Measurements from ENCODE around the gene OR10W1.

Gene OR10W1

DNA sequence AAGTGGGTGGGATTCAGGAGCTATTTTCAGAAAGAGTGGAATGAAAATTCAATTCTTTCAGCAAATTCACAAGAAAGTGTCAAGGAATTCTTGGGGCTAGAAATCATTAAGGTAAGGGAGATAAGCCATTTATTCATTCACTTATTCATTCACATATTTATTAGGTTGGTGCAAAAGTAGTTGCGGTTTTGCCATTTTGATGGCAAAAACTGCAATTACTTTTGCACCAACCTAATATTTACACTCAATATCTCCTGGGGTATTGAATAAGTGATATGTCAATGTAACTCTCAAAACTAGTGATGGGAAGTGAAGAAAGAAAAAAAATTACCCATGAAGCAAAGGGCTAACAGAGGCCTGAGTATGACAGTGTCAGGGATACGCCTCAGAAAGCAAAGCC is at the start of gene OR10W1:
OR10W1 (minus strand) TSS at position 119 of the 400 bp plus-strand sequence. CDS start 402 bp downstream, outside the sequence.
- Histone ChIP-seq H3K27me3 (ENCODE audit: insufficient read depth, insufficient read length) (no peaks in the 10 kb centered on the region), H3K4me3 (ENCODE audit: insufficient read length, low read depth) (no peak within 1 kb of the TSS), H3K9ac (ENCODE audit: insufficient read length, low read depth) (no peak within 1 kb of the TSS), H3K36me3 (ENCODE audit: insufficient read depth, insufficient read length, low read length) (no peaks in the 10 kb centered on the region), H3K4me1 (ENCODE audit: insufficient read depth, insufficient read length) (no peaks in the 10 kb centered on the region), H3K9me3 (ENCODE audit: insufficient read depth, low read length) (no peaks in the 10 kb centered on the region)
- DNase-seq (ENCODE audit: low read depth, low spot score) = no peak
- no peak for TF ChIP-seq SUZ12 (IDR thresholded peaks at IDR 0.05; ENCODE audit: extremely low read depth, insufficient read depth, insufficient read length)
- no peak for TF ChIP-seq ZNF274 (IDR thresholded peaks at IDR 0.05; ENCODE audit: low read depth, low read length)
- no peak for TF ChIP-seq YY1 (IDR thresholded peaks at IDR 0.05; ENCODE audit: insufficient read depth, insufficient read length)

GRCh38 chr11:58316142-58316541 is 48.1 kb upstream of the OR10W1 start:
- Histone ChIP-seq H3K36me3 (ENCODE audit: insufficient read depth, insufficient read length, low read length) (no peaks in the 10 kb centered on the region), H3K9ac (ENCODE audit: insufficient read length, low read depth) (no peak overlapping the region), H3K4me1 (ENCODE audit: insufficient read depth, insufficient read length) (no peaks in the 10 kb centered on the region), H3K27me3 (ENCODE audit: insufficient read depth, insufficient read length) (no peaks in the 10 kb centered on the region), H3K9me3 (ENCODE audit: insufficient read depth, low read length) (peaks cover 4% of the 10 kb centered on the region; the same call in 1 of the 2 replicates), H3K4me3 (ENCODE audit: insufficient read length, low read depth) (no peak overlapping the region)
- no peak for TF ChIP-seq YY1 (IDR thresholded peaks at IDR 0.05; ENCODE audit: insufficient read depth, insufficient read length)
- no peak for TF ChIP-seq ZNF274 (IDR thresholded peaks at IDR 0.05; ENCODE audit: low read depth, low read length)
- no peak for TF ChIP-seq SUZ12 (IDR thresholded peaks at IDR 0.05; ENCODE audit: extremely low read depth, insufficient read depth, insufficient read length)
- no peak for DNase-seq (ENCODE audit: low read depth, low spot score)

GRCh38 chr11:58301576-58301975 is 33.5 kb upstream of the OR10W1 start:
- no peaks in the 10 kb centered on the region for H3K36me3 ChIP-seq (ENCODE audit: insufficient read depth, insufficient read length, low read length)
- TF ChIP-seq YY1 (IDR thresholded peaks at IDR 0.05; ENCODE audit: insufficient read depth, insufficient read length) = no peak
- TF ChIP-seq ZNF274 (IDR thresholded peaks at IDR 0.05; ENCODE audit: low read depth, low read length) = no peak
- no peak for TF ChIP-seq SUZ12 (IDR thresholded peaks at IDR 0.05; ENCODE audit: extremely low read depth, insufficient read depth, insufficient read length)
- no peaks in the 10 kb centered on the region for H3K27me3 ChIP-seq (ENCODE audit: insufficient read depth, insufficient read length)
- no peak for DNase-seq (ENCODE audit: low read depth, low spot score)
- H3K4me1 ChIP-seq (ENCODE audit: insufficient read depth, insufficient read length) = no peaks in the 10 kb centered on the region
- no peak overlapping the region for H3K4me3 ChIP-seq (ENCODE audit: insufficient read length, low read depth)
- no peak overlapping the region for H3K9ac ChIP-seq (ENCODE audit: insufficient read length, low read depth)
- no peaks in the 10 kb centered on the region for H3K9me3 ChIP-seq (ENCODE audit: insufficient read depth, low read length)

DNA sequence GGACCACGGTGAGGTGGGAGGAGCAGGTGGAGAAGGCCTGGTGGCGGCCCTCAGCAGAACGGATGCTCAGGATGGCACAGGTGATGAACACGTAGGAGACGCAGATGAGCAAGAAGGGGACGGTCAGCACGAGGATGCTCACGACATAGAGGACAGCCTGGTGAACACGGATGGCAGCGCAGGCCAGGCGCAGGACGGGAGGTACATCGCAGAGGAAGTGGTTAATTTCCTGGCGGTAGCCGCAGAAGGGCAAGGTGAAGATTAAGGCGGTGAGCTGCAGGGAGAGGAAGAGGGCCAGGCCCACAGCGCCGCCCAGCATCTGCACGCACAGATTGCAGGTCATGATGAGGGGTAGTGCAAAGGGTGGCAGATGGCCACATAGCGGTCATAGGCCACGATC is 24.0 kb upstream of the OR10W1 start:
- Histone ChIP-seq H3K9me3 (ENCODE audit: insufficient read depth, low read length) (no peaks in the 10 kb centered on the region), H3K4me3 (ENCODE audit: insufficient read length, low read depth) (no peak overlapping the region), H3K4me1 (ENCODE audit: insufficient read depth, insufficient read length) (no peaks in the 10 kb centered on the region), H3K36me3 (ENCODE audit: insufficient read depth, insufficient read length, low read length) (no peaks in the 10 kb centered on the region), H3K27me3 (ENCODE audit: insufficient read depth, insufficient read length) (no peaks in the 10 kb centered on the region), H3K9ac (ENCODE audit: insufficient read length, low read depth) (no peak overlapping the region)
- DNase-seq (ENCODE audit: low read depth, low spot score) = no peak
- TF ChIP-seq SUZ12 (IDR thresholded peaks at IDR 0.05; ENCODE audit: extremely low read depth, insufficient read depth, insufficient read length) = no peak
- no peak for TF ChIP-seq ZNF274 (IDR thresholded peaks at IDR 0.05; ENCODE audit: low read depth, low read length)
- no peak for TF ChIP-seq YY1 (IDR thresholded peaks at IDR 0.05; ENCODE audit: insufficient read depth, insufficient read length)

- no peaks in the 10 kb centered on the region for H3K9me3 ChIP-seq (ENCODE audit: insufficient read depth, low read length)
- no peaks in the 10 kb centered on the region for H3K27me3 ChIP-seq (ENCODE audit: insufficient read depth, insufficient read length)
- H3K4me3 ChIP-seq (ENCODE audit: insufficient read length, low read depth) = no peak overlapping the region
- DNase-seq (ENCODE audit: low read depth, low spot score) = no peak
- no peak overlapping the region for H3K9ac ChIP-seq (ENCODE audit: insufficient read length, low read depth)
- no peaks in the 10 kb centered on the region for H3K4me1 ChIP-seq (ENCODE audit: insufficient read depth, insufficient read length)
- no peak for TF ChIP-seq ZNF274 (IDR thresholded peaks at IDR 0.05; ENCODE audit: low read depth, low read length)
- TF ChIP-seq YY1 (IDR thresholded peaks at IDR 0.05; ENCODE audit: insufficient read depth, insufficient read length) = no peak
- TF ChIP-seq SUZ12 (IDR thresholded peaks at IDR 0.05; ENCODE audit: extremely low read depth, insufficient read depth, insufficient read length) = no peak
- H3K36me3 ChIP-seq (ENCODE audit: insufficient read depth, insufficient read length, low read length) = no peaks in the 10 kb centered on the region
These were observed 21.2 kb upstream of the OR10W1 start for GRCh38 chr11:58289266-58289665.

- Histone ChIP-seq H3K36me3 (ENCODE audit: insufficient read depth, insufficient read length, low read length) (no peaks in the 10 kb centered on the region), H3K27me3 (ENCODE audit: insufficient read depth, insufficient read length) (no peaks in the 10 kb centered on the region), H3K4me1 (ENCODE audit: insufficient read depth, insufficient read length) (no peaks in the 10 kb centered on the region), H3K9ac (ENCODE audit: insufficient read length, low read depth) (no peak overlapping the region), H3K9me3 (ENCODE audit: insufficient read depth, low read length) (no peaks in the 10 kb centered on the region), H3K4me3 (ENCODE audit: insufficient read length, low read depth) (no peak overlapping the region)
- DNase-seq (ENCODE audit: low read depth, low spot score) = peak; percentile 39
- TF ChIP-seq SUZ12 (IDR thresholded peaks at IDR 0.05; ENCODE audit: extremely low read depth, insufficient read depth, insufficient read length) (no peak), YY1 (IDR thresholded peaks at IDR 0.05; ENCODE audit: insufficient read depth, insufficient read length) (no peak), ZNF274 (IDR thresholded peaks at IDR 0.05; ENCODE audit: low read depth, low read length) (no peak)
These were observed 18.2 kb upstream of the OR10W1 start for GRCh38 chr11:58286249-58286648.

GRCh38 chr11:58285483-58286040 is 17.5 kb upstream of the OR10W1 start:
- Histone ChIP-seq H3K36me3 (ENCODE audit: insufficient read depth, insufficient read length, low read length) (no peaks in the 10 kb centered on the region), H3K9ac (ENCODE audit: insufficient read length, low read depth) (no peak overlapping the region), H3K4me3 (ENCODE audit: insufficient read length, low read depth) (no peak overlapping the region), H3K27me3 (ENCODE audit: insufficient read depth, insufficient read length) (no peaks in the 10 kb centered on the region), H3K4me1 (ENCODE audit: insufficient read depth, insufficient read length) (no peaks in the 10 kb centered on the region), H3K9me3 (ENCODE audit: insufficient read depth, low read length) (no peaks in the 10 kb centered on the region)
- DNase-seq (ENCODE audit: low read depth, low spot score) = no peak
- TF ChIP-seq YY1 (IDR thresholded peaks at IDR 0.05; ENCODE audit: insufficient read depth, insufficient read length) = no peak
- TF ChIP-seq ZNF274 (IDR thresholded peaks at IDR 0.05; ENCODE audit: low read depth, low read length) = no peak
- TF ChIP-seq SUZ12 (IDR thresholded peaks at IDR 0.05; ENCODE audit: extremely low read depth, insufficient read depth, insufficient read length) = no peak

Measured in NT2/D1 (cell line).